Mammary epithelial cell (primary cell): ENCODE data around the gene AAGAB.

Source experiments
- EZH2 ChIP-seq: IDR thresholded peaks from 2 replicates; pipeline ENCODE4 v1.6.1; 2012; ENCODE audit warnings: low read length, inconsistent platforms, borderline replicate concordance
- TF ChIP-seq, protein P1 (sequence below), 2 donors: IDR thresholded peaks in 1 of 2; conservative IDR thresholded peaks in 1 of 2; 2 replicates each; pipeline ENCODE4 v1.5.1; 2011 to 2012; ENCODE audit warnings: inconsistent platforms in 2 of 2, low read length in 2 of 2, mild to moderate bottlenecking in 2 of 2, control low read depth in 1 of 2, low read depth in 1 of 2; ENCODE audit not compliant: insufficient read depth in 1 of 2; ENCODE audit errors: extremely low read depth in 1 of 2

DNA sequence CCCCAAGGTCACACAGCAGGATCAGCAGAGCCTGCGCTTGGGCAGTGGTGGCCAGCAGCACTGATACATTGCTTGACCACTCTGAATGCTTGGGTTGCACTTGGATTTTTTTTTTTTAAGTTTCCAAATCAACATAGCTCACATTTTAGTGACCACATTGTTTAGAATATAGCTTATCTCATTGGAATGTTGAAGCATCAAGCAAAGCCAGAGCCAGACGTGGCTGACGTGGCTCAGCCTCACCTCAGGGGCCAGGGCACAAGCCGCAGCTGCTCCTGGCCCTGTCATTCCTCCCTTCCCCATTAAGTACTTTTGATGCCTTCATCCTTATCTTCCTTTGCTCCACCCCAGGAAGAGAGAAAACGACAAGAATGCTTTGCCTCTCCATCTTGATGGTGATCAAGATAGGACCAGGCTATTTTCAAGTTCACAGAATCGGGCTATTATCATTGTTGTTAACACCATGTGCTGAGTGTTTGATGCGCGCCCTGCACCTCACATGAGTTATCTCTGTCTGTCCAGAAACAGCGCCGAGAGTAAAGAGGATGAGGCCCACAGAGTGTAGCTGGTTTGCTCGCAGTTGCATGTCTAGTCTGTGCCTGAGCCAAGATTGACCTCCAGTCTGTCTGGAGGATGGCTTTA lies 75.8 kb downstream of the AAGAB start:
- TF ChIP-seq, protein P1, sequence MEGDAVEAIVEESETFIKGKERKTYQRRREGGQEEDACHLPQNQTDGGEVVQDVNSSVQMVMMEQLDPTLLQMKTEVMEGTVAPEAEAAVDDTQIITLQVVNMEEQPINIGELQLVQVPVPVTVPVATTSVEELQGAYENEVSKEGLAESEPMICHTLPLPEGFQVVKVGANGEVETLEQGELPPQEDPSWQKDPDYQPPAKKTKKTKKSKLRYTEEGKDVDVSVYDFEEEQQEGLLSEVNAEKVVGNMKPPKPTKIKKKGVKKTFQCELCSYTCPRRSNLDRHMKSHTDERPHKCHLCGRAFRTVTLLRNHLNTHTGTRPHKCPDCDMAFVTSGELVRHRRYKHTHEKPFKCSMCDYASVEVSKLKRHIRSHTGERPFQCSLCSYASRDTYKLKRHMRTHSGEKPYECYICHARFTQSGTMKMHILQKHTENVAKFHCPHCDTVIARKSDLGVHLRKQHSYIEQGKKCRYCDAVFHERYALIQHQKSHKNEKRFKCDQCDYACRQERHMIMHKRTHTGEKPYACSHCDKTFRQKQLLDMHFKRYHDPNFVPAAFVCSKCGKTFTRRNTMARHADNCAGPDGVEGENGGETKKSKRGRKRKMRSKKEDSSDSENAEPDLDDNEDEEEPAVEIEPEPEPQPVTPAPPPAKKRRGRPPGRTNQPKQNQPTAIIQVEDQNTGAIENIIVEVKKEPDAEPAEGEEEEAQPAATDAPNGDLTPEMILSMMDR (conservative IDR thresholded peaks at IDR 0.05 in 1 of 2, IDR thresholded peaks at IDR 0.05 in 1 of 2; ENCODE audit: extremely low read depth in 1 of 2, insufficient read depth in 1 of 2, low read depth in 1 of 2, low read length in 2 of 2) = no peak
- no peak for TF ChIP-seq EZH2
